GM12878 (cell line): Measurements from ENCODE around the gene SPATA12.

Experiments
- POLR2A ChIP-seq: IDR thresholded peaks from 2 replicates; pipeline ENCODE4 v1.6.1; 2011; ENCODE audit warnings: low read depth, mild to moderate bottlenecking, low read length
- POLR2AphosphoS5 ChIP-seq: IDR thresholded peaks from 2 replicates; pipeline ENCODE4 v1.6.1; 2011; ENCODE audit warnings: mild to moderate bottlenecking, low read length, inconsistent platforms
- SMC3 ChIP-seq: IDR thresholded peaks from 2 replicates; pipeline ENCODE4 v1.6.1; 2011; ENCODE audit warnings: low read length, improper control_type of control experiment, borderline replicate concordance
- SREBF2 ChIP-seq: IDR thresholded peaks from 2 replicates; pipeline ENCODE4 v1.6.1; 2012; ENCODE audit warnings: mild to moderate bottlenecking, low read length
- TF ChIP-seq, protein P1 (sequence below), 3 experiments: IDR thresholded peaks in 2 of 3; conservative IDR thresholded peaks in 1 of 3; 2 replicates each; pipeline ENCODE4 v1.5.1; 2011; ENCODE audit warnings: low read depth in 3 of 3, low read length in 3 of 3, mild to moderate bottlenecking in 3 of 3, control low read depth in 2 of 3, moderate library complexity in 2 of 3, inconsistent platforms in 1 of 3, mixed read lengths in 1 of 3; ENCODE audit not compliant: control insufficient read depth in 2 of 3, insufficient read depth in 1 of 3; ENCODE audit errors: extremely low read depth in 1 of 3

DNA sequence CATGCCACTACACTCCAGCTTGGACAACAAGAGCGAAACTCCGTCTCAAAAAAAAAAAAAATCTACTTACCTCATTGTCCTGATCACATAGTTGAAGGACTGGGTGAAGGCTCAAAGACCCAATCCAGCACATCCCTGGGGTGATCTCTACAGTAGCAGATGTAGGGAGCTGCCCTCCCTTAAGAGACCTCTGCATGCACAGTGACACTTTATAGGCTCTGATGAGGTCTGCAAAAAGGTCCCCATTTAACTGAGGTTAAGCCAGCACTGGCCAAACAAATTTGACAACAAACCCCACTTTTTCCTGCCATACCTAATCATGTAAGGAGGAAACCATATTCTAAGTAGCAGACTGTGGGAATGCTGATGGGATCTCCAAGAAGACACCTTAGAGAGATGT is 31.1 kb upstream of the SPATA12 start:
- TF ChIP-seq POLR2AphosphoS5 = no peak
- no peak for TF ChIP-seq SMC3
- no peak for TF ChIP-seq SREBF2
- TF ChIP-seq, protein P1, sequence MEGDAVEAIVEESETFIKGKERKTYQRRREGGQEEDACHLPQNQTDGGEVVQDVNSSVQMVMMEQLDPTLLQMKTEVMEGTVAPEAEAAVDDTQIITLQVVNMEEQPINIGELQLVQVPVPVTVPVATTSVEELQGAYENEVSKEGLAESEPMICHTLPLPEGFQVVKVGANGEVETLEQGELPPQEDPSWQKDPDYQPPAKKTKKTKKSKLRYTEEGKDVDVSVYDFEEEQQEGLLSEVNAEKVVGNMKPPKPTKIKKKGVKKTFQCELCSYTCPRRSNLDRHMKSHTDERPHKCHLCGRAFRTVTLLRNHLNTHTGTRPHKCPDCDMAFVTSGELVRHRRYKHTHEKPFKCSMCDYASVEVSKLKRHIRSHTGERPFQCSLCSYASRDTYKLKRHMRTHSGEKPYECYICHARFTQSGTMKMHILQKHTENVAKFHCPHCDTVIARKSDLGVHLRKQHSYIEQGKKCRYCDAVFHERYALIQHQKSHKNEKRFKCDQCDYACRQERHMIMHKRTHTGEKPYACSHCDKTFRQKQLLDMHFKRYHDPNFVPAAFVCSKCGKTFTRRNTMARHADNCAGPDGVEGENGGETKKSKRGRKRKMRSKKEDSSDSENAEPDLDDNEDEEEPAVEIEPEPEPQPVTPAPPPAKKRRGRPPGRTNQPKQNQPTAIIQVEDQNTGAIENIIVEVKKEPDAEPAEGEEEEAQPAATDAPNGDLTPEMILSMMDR (IDR thresholded peaks at IDR 0.05 in 2 of 3, conservative IDR thresholded peaks at IDR 0.05 in 1 of 3; ENCODE audit: control insufficient read depth in 2 of 3, extremely low read depth in 1 of 3, insufficient read depth in 1 of 3, low read depth in 3 of 3, low read length in 3 of 3) = no peak
- no peak for TF ChIP-seq POLR2A
